ENCODE results near the gene IL37. TPM values are rescaled to one million over a fixed set of nuclear protein-coding genes. Genes with fewer than 3 reads are reported as not detected.

IL37 gene
- total and polyA plus RNA-seq, 2 experiments from 2014 or later, result not detected

- H3K9me3 ChIP-seq (ENCODE audit: low read depth), result no peaks in the 10 kb centered on the region
- H3K9me2 ChIP-seq (replicated peaks; ENCODE audit: insufficient read depth), result no peaks in the 10 kb centered on the region
- TF ChIP-seq EZH2phosphoT487 (IDR thresholded peaks at IDR 0.05; ENCODE audit: low read depth, severe bottlenecking, unreplicated experiment) (no peak), EZH2 (IDR thresholded peaks at IDR 0.05; ENCODE audit: borderline replicate concordance) (no peak), CTCF (IDR thresholded peaks at IDR 0.05; ENCODE audit: poor library complexity) (no peak)
- 95% methylated on average over 5 of the region's 5 CpGs for WGBS (ENCODE audit: low lambda C conversion rate, missing lambda C conversion rate)
- no peaks in the 10 kb centered on the region for H4K20me1 ChIP-seq (ENCODE audit: insufficient read depth, poor library complexity, severe bottlenecking)
- H3K27ac ChIP-seq, result no peak overlapping the region
- H3K4me2 ChIP-seq, result no peak overlapping the region
- no peaks in the 10 kb centered on the region for H3K36me3 ChIP-seq (replicated peaks; ENCODE audit: insufficient read depth, low read depth)
- no peaks in the 10 kb centered on the region for H3K79me2 ChIP-seq
- H3K4me3 ChIP-seq, result no peak overlapping the region
- no peak for DNase-seq (ENCODE audit: low spot score)
- no peaks in the 10 kb centered on the region for H3K4me1 ChIP-seq (ENCODE audit: insufficient read depth)
- no peaks in the 10 kb centered on the region for H3K27me3 ChIP-seq
- no peak overlapping the region for H2AFZ ChIP-seq
Observed at GRCh38 chr2:112939425-112939824, 28.5 kb downstream of the IL37 start.

- Histone ChIP-seq H3K79me2 (no peaks in the 10 kb centered on the region), H3K27me3 (no peaks in the 10 kb centered on the region), H3K4me1 (ENCODE audit: insufficient read depth) (peaks cover 4% of the 10 kb centered on the region), H3K9me3 (ENCODE audit: low read depth) (no peaks in the 10 kb centered on the region), H3K4me3 (no peak overlapping the region), H3K9me2 (replicated peaks; ENCODE audit: insufficient read depth) (no peaks in the 10 kb centered on the region), H3K27ac (no peak overlapping the region), H3K4me2 (no peak overlapping the region), H2AFZ (no peak overlapping the region), H3K36me3 (replicated peaks; ENCODE audit: insufficient read depth, low read depth) (no peaks in the 10 kb centered on the region), H4K20me1 (ENCODE audit: insufficient read depth, poor library complexity, severe bottlenecking) (no peaks in the 10 kb centered on the region)
- DNase-seq (ENCODE audit: low spot score), result no peak
- WGBS (ENCODE audit: low lambda C conversion rate, missing lambda C conversion rate), result 66% methylated on average over 3 of the region's 3 CpGs
- TF ChIP-seq EZH2phosphoT487 (IDR thresholded peaks at IDR 0.05; ENCODE audit: low read depth, severe bottlenecking, unreplicated experiment) (no peak), CTCF (IDR thresholded peaks at IDR 0.05; ENCODE audit: poor library complexity) (no peak), EZH2 (IDR thresholded peaks at IDR 0.05; ENCODE audit: borderline replicate concordance) (no peak)
Observed at GRCh38 chr2:112940859-112941625, 30.1 kb downstream of the IL37 start.

- DNase-seq (ENCODE audit: low spot score), result peak; percentile 92
- no peaks in the 10 kb centered on the region for H3K9me3 ChIP-seq (ENCODE audit: low read depth)
- 39% methylated on average over 14 of the region's 14 CpGs for WGBS (ENCODE audit: low lambda C conversion rate, missing lambda C conversion rate)
- no peak overlapping the region for H2AFZ ChIP-seq
- H3K27me3 ChIP-seq, result no peaks in the 10 kb centered on the region
- no peak for TF ChIP-seq EZH2 (IDR thresholded peaks at IDR 0.05; ENCODE audit: borderline replicate concordance)
- TF ChIP-seq EZH2phosphoT487 (IDR thresholded peaks at IDR 0.05; ENCODE audit: low read depth, severe bottlenecking, unreplicated experiment), result no peak
- peak; percentile 89 for TF ChIP-seq CTCF (IDR thresholded peaks at IDR 0.05; ENCODE audit: poor library complexity)
- no peaks in the 10 kb centered on the region for H3K79me2 ChIP-seq
- no peaks in the 10 kb centered on the region for H3K36me3 ChIP-seq (replicated peaks; ENCODE audit: insufficient read depth, low read depth)
- H3K9me2 ChIP-seq (replicated peaks; ENCODE audit: insufficient read depth), result no peaks in the 10 kb centered on the region
- H3K27ac ChIP-seq, result no peak overlapping the region
- no peak overlapping the region for H3K4me3 ChIP-seq
- H3K4me1 ChIP-seq (ENCODE audit: insufficient read depth), result peaks cover 12% of the 10 kb centered on the region
- no peaks in the 10 kb centered on the region for H4K20me1 ChIP-seq (ENCODE audit: insufficient read depth, poor library complexity, severe bottlenecking)
- no peak overlapping the region for H3K4me2 ChIP-seq
Observed at GRCh38 chr2:112941753-112942653, 31.0 kb downstream of the IL37 start.
